ENCODE measurements around the gene PTGES3.

PTGES3 gene

DNA sequence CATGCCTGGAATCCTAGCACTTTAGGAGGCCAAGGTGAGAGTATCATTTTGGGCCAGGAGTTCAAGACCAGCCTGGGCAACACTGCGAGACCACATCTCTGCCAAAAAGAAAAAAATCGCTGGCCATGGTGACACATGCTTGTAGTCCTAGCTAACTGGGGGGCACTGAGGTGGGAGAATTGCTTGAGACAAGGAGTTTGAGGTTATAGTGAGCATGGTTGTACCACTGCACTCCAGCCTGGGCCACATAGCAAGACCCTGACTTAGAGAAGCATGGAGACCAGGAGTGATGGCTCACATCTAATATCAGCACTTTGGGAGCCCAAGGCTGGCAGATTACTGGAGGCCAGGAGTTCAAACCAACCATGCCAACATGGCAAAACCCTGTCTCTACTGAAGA lies 9.2 kb downstream of the PTGES3 start:
- no peak overlapping the region for H3K27ac ChIP-seq (ENCODE audit: extremely low read depth, low read depth, low read length)
- peaks cover 32 to 45% of the 10 kb centered on the region in 2 experiments; a peak in 2 of 3 replicates for H3K36me3 ChIP-seq (ENCODE audit: control insufficient read depth in 2 of 2, insufficient read depth in 1 of 2, low read length in 2 of 2)
- POLR2A ChIA-PET: interaction anchor here (2.2 kb wide), 1 partner anchor 9 kb away, joined by 14 read pairs; the partner anchor contains the start of gene PTGES3
- CTCF ChIA-PET: interaction anchor here (0.8 to 1.2 kb wide), 3 partner anchors 42 to 322 kb away, joined by 3 to 4 read pairs (median 3); no protein-coding TSS in a partner anchor
- TF ChIP-seq, protein P1, sequence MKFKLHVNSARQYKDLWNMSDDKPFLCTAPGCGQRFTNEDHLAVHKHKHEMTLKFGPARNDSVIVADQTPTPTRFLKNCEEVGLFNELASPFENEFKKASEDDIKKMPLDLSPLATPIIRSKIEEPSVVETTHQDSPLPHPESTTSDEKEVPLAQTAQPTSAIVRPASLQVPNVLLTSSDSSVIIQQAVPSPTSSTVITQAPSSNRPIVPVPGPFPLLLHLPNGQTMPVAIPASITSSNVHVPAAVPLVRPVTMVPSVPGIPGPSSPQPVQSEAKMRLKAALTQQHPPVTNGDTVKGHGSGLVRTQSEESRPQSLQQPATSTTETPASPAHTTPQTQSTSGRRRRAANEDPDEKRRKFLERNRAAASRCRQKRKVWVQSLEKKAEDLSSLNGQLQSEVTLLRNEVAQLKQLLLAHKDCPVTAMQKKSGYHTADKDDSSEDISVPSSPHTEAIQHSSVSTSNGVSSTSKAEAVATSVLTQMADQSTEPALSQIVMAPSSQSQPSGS (tag by site-specific recombination; IDR thresholded peaks at IDR 0.05; ENCODE audit: low read depth): no peak
- TF ChIP-seq, protein P2, sequence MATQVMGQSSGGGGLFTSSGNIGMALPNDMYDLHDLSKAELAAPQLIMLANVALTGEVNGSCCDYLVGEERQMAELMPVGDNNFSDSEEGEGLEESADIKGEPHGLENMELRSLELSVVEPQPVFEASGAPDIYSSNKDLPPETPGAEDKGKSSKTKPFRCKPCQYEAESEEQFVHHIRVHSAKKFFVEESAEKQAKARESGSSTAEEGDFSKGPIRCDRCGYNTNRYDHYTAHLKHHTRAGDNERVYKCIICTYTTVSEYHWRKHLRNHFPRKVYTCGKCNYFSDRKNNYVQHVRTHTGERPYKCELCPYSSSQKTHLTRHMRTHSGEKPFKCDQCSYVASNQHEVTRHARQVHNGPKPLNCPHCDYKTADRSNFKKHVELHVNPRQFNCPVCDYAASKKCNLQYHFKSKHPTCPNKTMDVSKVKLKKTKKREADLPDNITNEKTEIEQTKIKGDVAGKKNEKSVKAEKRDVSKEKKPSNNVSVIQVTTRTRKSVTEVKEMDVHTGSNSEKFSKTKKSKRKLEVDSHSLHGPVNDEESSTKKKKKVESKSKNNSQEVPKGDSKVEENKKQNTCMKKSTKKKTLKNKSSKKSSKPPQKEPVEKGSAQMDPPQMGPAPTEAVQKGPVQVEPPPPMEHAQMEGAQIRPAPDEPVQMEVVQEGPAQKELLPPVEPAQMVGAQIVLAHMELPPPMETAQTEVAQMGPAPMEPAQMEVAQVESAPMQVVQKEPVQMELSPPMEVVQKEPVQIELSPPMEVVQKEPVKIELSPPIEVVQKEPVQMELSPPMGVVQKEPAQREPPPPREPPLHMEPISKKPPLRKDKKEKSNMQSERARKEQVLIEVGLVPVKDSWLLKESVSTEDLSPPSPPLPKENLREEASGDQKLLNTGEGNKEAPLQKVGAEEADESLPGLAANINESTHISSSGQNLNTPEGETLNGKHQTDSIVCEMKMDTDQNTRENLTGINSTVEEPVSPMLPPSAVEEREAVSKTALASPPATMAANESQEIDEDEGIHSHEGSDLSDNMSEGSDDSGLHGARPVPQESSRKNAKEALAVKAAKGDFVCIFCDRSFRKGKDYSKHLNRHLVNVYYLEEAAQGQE (tag by site-specific recombination; IDR thresholded peaks at IDR 0.05): peak; percentile 64; the same call in 1 of the 2 replicates
- TF ChIP-seq, protein P3, sequence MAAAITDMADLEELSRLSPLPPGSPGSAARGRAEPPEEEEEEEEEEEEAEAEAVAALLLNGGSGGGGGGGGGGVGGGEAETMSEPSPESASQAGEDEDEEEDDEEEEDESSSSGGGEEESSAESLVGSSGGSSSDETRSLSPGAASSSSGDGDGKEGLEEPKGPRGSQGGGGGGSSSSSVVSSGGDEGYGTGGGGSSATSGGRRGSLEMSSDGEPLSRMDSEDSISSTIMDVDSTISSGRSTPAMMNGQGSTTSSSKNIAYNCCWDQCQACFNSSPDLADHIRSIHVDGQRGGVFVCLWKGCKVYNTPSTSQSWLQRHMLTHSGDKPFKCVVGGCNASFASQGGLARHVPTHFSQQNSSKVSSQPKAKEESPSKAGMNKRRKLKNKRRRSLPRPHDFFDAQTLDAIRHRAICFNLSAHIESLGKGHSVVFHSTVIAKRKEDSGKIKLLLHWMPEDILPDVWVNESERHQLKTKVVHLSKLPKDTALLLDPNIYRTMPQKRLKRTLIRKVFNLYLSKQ (tag by site-specific recombination; IDR thresholded peaks at IDR 0.05; ENCODE audit: borderline replicate concordance): no peak
- no peak for TF ChIP-seq ZNF677 (tag by site-specific recombination; IDR thresholded peaks at IDR 0.05)
- TF ChIP-seq, protein P4, sequence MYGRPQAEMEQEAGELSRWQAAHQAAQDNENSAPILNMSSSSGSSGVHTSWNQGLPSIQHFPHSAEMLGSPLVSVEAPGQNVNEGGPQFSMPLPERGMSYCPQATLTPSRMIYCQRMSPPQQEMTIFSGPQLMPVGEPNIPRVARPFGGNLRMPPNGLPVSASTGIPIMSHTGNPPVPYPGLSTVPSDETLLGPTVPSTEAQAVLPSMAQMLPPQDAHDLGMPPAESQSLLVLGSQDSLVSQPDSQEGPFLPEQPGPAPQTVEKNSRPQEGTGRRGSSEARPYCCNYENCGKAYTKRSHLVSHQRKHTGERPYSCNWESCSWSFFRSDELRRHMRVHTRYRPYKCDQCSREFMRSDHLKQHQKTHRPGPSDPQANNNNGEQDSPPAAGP (tag by site-specific recombination; IDR thresholded peaks at IDR 0.05): no peak
- no peak for TF ChIP-seq ZNF341 (tag by site-specific recombination; IDR thresholded peaks at IDR 0.05; ENCODE audit: low read depth)
- TF ChIP-seq ZNF140 (tag by site-specific recombination; IDR thresholded peaks at IDR 0.05): no peak
- TF ChIP-seq ZNF624 (tag by site-specific recombination; IDR thresholded peaks at IDR 0.05): no peak
- TF ChIP-seq ZNF121 (tag by site-specific recombination; IDR thresholded peaks at IDR 0.05): peak; percentile 99
- TF ChIP-seq TRIM28 (IDR thresholded peaks at IDR 0.05; ENCODE audit: borderline replicate concordance, low read length): no peak
- TF ChIP-seq ZFP37 (tag by site-specific recombination; IDR thresholded peaks at IDR 0.05): peak; percentile 53; the same call in 1 of the 2 replicates
- TF ChIP-seq, protein P5, sequence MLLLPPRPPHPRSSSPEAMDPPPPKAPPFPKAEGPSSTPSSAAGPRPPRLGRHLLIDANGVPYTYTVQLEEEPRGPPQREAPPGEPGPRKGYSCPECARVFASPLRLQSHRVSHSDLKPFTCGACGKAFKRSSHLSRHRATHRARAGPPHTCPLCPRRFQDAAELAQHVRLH (tag by site-specific recombination; IDR thresholded peaks at IDR 0.05): 0 out of 2 replicates have a peak, but pooled peaks have one; percentile 14
- TF ChIP-seq IKZF3 (tag by site-specific recombination; IDR thresholded peaks at IDR 0.05): no peak
- no peak for TF ChIP-seq ZNF529 (tag by site-specific recombination; IDR thresholded peaks at IDR 0.05; ENCODE audit: insufficient replicate concordance)
- TF ChIP-seq GLI4 (tag by site-specific recombination; IDR thresholded peaks at IDR 0.05): no peak
- TF ChIP-seq ZNF157 (tag by site-specific recombination; IDR thresholded peaks at IDR 0.05): no peak
- no peak for TF ChIP-seq ZNF24 (tag by site-specific recombination; IDR thresholded peaks at IDR 0.05)
- no peak for TF ChIP-seq ZNF626 (tag by site-specific recombination; IDR thresholded peaks at IDR 0.05)
- TF ChIP-seq KLF9 (tag by site-specific recombination; IDR thresholded peaks at IDR 0.05; ENCODE audit: low read depth): no peak
- TF ChIP-seq GLIS2 (tag by site-specific recombination; IDR thresholded peaks at IDR 0.05): no peak
- TF ChIP-seq ZNF664 (tag by site-specific recombination; IDR thresholded peaks at IDR 0.05): no peak
- no peaks in the 10 kb centered on the region for H3K9me3 ChIP-seq (ENCODE audit: control insufficient read depth, insufficient read depth, low read depth, low read length)
- H3K4me1 ChIP-seq (ENCODE audit: control insufficient read depth, insufficient read depth, low read length): peaks cover 8% of the 10 kb centered on the region
- no peak overlapping the region for H3K4me3 ChIP-seq (ENCODE audit: low read depth, low read length)
